Posterior cingulate gyrus (tissue), 11 donors: ENCODE measurements around the gene CCDC160.
A peak's percentile ranks its signal among the peaks of the same experiment; 100 is the strongest.

ENCODE experiments used
- DNase-seq, 10 donors: peaks; one replicate each; pipeline versions ENCODE4 v3.0.0 to v3.0.0-alpha.2; 2020 to 2021; ENCODE audit warnings: mixed read lengths in 3 of 10
- intact Hi-C: fragments of 100-400 bp; cut with DNase I; formaldehyde crosslinking; loops from one replicate; pipeline ENCODE4 v1.15.1; 2023

The CCDC160 gene

GRCh38 chrX:134287346-134287745 is 50.4 kb downstream of the CCDC160 start:
- intact Hi-C loops, result no loop called here
- peak in 1 of 10 donors; percentile 75 for DNase-seq

DNA sequence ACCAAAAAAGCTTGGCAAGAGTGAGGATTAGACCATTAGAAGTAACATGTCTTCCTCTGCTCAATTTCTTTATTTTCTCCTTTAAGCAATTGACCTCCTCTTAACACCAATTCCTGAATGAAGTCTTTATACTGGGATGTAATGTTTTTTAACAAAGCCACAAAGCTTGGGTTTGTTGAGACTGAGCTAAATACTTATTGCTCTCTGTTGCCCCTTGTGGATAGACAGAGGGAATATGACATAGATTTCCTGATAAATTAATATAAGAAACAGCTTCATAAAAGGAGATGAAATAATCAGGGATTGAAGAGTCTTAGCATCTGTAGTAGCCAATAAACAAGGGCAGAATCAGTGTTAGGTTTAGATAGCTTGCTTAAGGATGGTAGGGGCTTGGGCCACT is 57.6 kb downstream of the CCDC160 start:
- no peak for DNase-seq
- intact Hi-C loops, result no loop called here
